Measurements from ENCODE around the gene ARL6IP6.

The ARL6IP6 gene

GRCh38 chr2:152718076-152718908, at the start of gene ARL6IP6:
Gene ARL6IP6 (plus strand): TSS chr2:152718620. CDS start chr2:152718625, 5 bp downstream.
- peak; percentile 87 for DNase-seq (ENCODE audit: low spot score)

- no peak for DNase-seq (ENCODE audit: low spot score)
Observed at GRCh38 chr2:152674334-152674733, 44.1 kb upstream of the ARL6IP6 start.

- peak; percentile 15 for DNase-seq (ENCODE audit: low spot score)
Observed at GRCh38 chr2:152676461-152676860, 42.0 kb upstream of the ARL6IP6 start.

- DNase-seq (ENCODE audit: low spot score): no peak
Observed at GRCh38 chr2:152678808-152679207, 39.6 kb upstream of the ARL6IP6 start.

DNA sequence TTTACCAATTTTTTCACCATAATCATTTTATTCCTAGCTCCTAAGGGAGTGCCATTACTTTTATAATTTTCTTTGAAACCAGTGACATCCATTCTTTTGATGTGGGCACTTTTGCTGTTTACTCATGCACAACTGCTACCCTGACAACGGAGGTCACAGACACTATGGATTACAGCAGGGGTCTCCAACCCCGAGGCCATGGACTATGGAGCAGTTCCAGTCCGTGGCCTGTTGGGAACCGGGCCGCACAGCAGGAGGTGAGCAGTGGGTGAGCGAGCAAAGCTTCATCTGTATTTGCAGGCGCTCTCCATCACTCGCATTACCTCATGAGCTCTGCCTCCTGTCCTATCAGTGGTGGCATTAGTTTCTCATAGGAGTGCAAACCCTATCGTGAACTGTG, 35.8 kb upstream of the ARL6IP6 start:
- no peak for DNase-seq (ENCODE audit: low spot score)

- no peak for DNase-seq (ENCODE audit: low spot score)
Observed at GRCh38 chr2:152683400-152683799, 35.0 kb upstream of the ARL6IP6 start.

GRCh38 chr2:152686321-152686720, 32.1 kb upstream of the ARL6IP6 start:
- no peak for DNase-seq (ENCODE audit: low spot score)

- no peak for DNase-seq (ENCODE audit: low spot score)
Observed at GRCh38 chr2:152693033-152693432, 25.4 kb upstream of the ARL6IP6 start.

DNA sequence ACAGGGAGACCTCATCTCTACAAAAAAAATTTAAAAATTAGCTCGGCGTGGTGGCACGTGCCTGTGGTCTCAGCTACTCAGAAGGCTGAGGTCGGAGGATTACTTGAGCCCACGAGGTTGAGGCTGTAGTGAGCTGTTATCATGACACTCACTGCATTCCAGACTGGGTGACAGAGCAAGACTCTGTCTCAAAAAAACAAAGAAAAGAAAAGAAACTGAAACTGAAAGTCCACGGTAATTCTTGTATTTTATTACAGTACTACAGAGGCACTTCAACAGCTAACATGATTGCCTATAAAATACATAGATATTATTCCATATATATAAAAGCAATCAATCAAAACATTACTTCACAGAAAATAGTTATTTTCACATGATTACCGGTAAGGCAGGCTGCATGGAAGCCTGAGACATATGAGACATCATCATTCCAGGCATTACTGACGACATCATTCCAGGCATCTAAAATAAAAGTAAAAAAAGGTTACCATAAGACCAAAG, 24.2 kb upstream of the ARL6IP6 start:
- DNase-seq (ENCODE audit: low spot score): no peak

DNA sequence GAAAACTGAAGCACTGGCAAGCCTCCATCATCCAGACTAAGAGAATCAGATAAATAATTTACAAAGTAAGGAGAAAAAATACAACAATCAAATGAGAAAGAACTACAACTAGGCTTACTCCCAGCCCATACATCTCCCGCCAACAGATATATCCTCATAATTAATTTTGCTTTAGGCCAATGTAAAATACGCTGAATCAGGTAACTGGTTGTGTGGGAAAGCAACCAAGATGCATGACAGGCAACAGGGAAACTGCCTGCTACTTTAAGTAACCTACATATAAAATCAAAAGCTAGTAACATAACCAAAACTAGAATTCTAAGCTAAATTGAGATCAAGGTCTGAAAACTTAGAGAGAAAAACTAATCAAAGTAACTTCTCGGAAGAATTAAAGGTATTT, 22.7 kb upstream of the ARL6IP6 start:
- no peak for DNase-seq (ENCODE audit: low spot score)

DNA sequence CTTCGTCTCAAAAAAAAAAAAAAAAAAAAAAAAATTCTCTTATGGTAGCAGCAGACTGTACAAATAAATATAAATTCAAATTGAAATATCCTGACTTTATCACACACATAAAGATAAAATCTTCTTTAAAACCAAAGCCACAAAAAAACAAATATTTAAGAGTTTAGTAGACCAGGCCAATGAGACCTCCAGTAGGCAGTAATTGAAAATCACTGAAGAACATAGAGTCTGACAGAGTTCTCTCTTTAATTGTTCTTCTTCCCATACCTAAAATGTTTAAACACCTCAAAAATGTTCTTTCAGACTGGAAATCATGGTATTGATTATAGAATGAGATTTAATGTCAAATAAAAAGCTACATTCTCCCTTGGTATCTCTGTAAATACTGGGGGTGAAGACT, 21.9 kb upstream of the ARL6IP6 start:
- DNase-seq (ENCODE audit: low spot score): no peak

DNA sequence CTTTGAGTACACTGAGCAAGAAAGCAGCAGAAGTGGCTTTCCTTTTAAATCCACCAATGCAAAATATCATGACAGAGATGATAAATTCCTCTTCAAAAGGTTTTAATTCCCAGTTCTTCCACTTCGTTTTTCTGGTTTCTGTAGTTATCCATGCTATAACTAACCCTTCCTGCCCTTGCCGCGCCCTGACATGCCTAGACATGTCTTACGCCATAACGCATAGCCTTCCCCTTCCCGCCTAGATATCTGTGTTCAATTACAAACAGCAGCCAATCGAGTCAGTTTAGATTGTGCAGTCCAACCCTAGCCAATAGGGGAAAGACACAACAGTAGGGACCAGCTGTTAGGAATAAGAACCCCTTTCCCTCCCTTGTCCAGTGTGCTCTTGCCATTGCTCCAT, 17.2 kb upstream of the ARL6IP6 start:
- DNase-seq (ENCODE audit: low spot score): no peak

DNA sequence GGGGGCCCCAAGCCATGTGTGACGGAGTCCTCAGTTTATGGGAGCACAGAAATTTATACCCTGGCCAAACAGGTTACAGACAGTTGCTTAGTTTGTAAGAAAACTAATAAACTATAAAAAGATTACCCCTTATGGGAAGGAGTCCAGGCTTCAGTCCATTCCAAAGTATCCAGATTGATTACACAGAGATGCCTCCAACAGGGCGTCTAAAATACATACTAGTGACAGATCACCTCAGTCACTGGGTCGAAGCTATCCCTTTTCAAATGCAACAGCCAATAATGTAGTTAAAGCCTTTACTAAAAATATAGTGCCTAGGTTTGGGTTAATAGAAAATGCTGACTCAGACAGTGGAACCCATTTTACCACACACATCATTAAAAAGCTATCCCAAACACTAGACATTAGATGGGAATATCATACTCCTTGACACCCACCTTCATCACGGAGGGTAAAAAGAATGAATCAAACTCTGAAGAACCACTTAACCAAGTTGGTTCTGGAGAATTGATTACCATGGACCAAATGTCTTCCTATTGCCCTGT, 11.9 kb upstream of the ARL6IP6 start:
- no peak for DNase-seq (ENCODE audit: low spot score)

DNA sequence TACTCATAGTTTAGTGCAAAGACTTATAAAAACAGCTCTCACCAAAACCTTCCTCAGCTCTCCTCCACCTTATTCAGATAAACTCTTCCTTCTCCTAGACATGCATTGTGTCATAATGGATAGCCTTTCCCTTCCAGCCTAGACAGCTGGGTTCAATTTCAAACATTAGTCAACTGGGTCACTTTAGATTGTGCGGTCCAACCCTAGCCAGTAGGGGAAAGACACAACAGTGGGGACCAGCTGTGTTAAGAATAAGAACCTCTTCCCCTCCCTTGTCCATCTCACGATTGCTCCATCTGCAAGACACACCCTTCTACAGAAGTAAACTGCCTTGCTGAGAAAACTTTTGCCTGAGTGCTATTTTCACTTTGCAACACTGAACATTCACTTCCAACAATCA, 9.7 kb upstream of the ARL6IP6 start:
- no peak for DNase-seq (ENCODE audit: low spot score)

DNA sequence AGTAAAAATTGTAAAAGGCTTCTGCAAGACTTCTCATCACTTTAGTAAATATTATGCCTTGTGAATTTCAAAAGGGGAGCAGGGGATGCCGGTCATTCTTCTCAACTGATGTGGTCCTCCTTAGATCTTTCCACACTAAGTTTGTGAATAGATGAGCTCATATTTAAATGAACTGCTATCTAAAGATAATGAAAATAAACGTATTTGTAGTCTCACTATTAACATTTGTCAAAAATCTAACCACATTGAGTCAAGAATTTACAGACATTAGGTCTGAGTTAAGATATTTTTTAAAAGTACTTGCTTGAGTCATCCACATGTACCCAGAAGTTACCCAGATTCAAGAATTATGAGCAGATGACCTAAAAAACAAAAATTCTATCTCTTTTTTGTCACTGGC, 7.7 kb upstream of the ARL6IP6 start:
- DNase-seq (ENCODE audit: low spot score): no peak

- no peak for DNase-seq (ENCODE audit: low spot score)
Observed at GRCh38 chr2:152715112-152715511, 3.3 kb upstream of the ARL6IP6 start.

GRCh38 chr2:152715854-152716428, 2.5 kb upstream of the ARL6IP6 start:
- peak; percentile 44 for DNase-seq (ENCODE audit: low spot score)

DNA sequence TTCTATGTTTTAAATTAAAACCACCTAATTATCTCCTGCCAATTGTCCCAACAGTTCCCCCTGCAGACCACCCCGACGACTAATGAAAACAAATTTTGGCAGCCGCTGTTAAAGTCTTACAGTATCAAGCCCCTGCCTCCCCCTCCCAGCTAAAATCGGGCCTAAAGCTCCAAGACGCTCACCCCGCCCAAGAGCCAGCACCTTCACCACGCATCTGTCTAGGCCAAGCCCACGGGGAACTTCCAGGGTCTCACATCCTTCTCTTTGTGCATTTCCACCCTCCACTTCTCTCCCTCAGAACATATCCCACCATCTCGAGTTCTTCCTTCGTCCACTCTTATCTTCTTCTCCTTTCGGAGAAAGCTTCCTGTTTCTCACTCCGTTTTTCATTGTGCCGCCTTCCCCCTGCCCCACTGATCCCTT, 1.6 kb upstream of the ARL6IP6 start:
- peak; percentile 41 for DNase-seq (ENCODE audit: low spot score)

GRCh38 chr2:152717228-152718075, 968 bp upstream of the ARL6IP6 start, which contains the start of gene PRPF40A:
Gene PRPF40A (minus strand): TSS chr2:152717461. CDS start chr2:152717439, 22 bp downstream.
- peak; percentile 98 for DNase-seq (ENCODE audit: low spot score)

DNA sequence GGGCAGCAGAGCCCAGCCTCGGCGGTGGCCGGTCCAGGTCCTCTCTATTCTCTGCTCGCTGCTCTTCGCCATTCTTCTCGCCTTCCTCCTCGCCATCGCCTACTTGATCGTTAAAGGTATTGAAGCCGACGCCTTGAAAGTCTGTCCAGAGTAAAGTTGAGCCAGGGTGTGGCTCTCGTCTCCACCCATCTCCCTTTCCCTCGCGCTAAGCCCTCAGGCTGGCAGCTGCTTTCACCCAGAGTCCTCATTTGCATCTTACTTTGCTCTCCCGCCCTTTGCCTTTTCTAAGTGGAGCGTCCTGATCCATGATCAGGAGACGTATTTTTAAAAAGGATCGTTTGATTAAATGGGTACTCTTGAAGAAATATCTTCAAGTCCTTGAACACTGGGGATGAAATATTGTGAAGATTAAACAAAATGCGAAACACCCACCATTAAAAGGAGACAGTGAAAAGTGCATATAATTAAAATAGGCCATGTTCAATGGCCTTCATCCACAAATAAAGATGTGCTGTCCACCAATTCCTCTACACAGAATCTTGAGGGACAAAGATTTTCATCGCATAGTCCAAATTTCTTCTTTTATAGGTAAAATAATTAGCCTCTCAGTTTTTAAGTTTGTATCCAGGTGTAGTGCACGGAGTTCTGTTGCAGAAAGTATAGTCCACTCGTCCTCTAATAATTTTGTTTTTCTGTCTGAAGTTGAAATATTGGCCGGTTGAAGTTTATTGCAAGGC, 657 bp downstream of the ARL6IP6 start:
- DNase-seq (ENCODE audit: low spot score): peak; percentile 67

DNA sequence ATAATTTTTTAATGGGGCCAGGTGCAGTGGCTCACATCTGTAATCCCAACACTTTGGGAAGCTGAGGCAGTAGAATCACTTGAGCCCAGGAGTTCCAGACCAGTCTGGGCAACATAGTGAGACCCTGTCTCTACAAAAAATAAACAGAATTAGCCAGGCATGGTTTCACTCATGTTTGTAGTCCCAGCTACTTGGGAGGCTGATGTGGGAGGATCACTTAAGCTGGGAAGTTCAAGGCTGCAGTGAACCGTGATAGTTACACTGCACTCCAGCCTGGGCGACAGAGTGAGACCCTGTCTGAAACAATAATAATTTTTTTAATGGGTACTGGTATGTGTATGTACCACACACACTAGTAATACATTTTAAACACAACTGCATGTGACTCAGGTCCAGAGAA, 2.4 kb downstream of the ARL6IP6 start:
- DNase-seq (ENCODE audit: low spot score): no peak
